Hippocampal formation (tissue), 2 donors: ENCODE data around the gene ACSL4.
"Not testable (repeated sequence)": the region's sequence is repeated elsewhere in the genome, so short reads cannot be mapped to it uniquely, and the experiment has no call there.

ENCODE experiments used
- DNase-seq, 2 donors: peaks; one replicate each; lab custom pipeline; 2025; lab: John Stamatoyannopoulos, UW

ACSL4 gene

GRCh38 chrX:109672239-109672638 is 60.8 kb downstream of the ACSL4 start:
- DNase-seq = no peak

- DNase-seq = not testable (repeated sequence)
Measured at GRCh38 chrX:109671170-109671569, 61.9 kb downstream of the ACSL4 start.

GRCh38 chrX:109667986-109668385 is 65.1 kb downstream of the ACSL4 start:
- no peak for DNase-seq

- DNase-seq = no peak
Measured at GRCh38 chrX:109660435-109661143, 72.5 kb downstream of the ACSL4 start.

GRCh38 chrX:109658391-109658790 is 74.7 kb downstream of the ACSL4 start:
- no peak for DNase-seq

GRCh38 chrX:109657364-109657763 is 75.7 kb downstream of the ACSL4 start:
- not testable (repeated sequence) for DNase-seq

GRCh38 chrX:109656774-109657173 is 76.3 kb downstream of the ACSL4 start:
- no peak for DNase-seq

- no peak for DNase-seq
Measured at GRCh38 chrX:109655502-109656201, 77.4 kb downstream of the ACSL4 start.

- no peak for DNase-seq
Measured at GRCh38 chrX:109654516-109655109, 78.4 kb downstream of the ACSL4 start.

GRCh38 chrX:109644671-109645070 is 88.4 kb downstream of the ACSL4 start:
- DNase-seq = not testable (repeated sequence)

- DNase-seq = no peak
Measured at GRCh38 chrX:109643687-109644086, 89.4 kb downstream of the ACSL4 start.

GRCh38 chrX:109638158-109638557 is 94.9 kb downstream of the ACSL4 start:
- no peak for DNase-seq

- DNase-seq = not testable (repeated sequence)
Measured at GRCh38 chrX:109637477-109637876, 95.6 kb downstream of the ACSL4 start.

- DNase-seq = no peak
Measured at GRCh38 chrX:109635146-109635545, 97.9 kb downstream of the ACSL4 start.

GRCh38 chrX:109632906-109633504 is 100.1 kb downstream of the ACSL4 start:
- peak in 1 of 2 donors; percentile 15 for DNase-seq

GRCh38 chrX:109629310-109629709 is 103.7 kb downstream of the ACSL4 start:
- peak; percentile 2 to 8 for DNase-seq

- no peak for DNase-seq
Measured at GRCh38 chrX:109626637-109627036, 106.4 kb downstream of the ACSL4 start.

- no peak for DNase-seq
Measured at GRCh38 chrX:109624641-109625616, 108.1 kb downstream of the ACSL4 start, which contains the start of gene KCNE5. TSS of gene KCNE5 (minus strand) at chrX:109625172. CDS start at chrX:109625020, 152 bp downstream.

- peak in 1 of 2 donors; percentile 2 for DNase-seq
Measured at GRCh38 chrX:109623997-109624396, 109.1 kb downstream of the ACSL4 start.

- DNase-seq = no peak
Measured at GRCh38 chrX:109622270-109622669, 110.8 kb downstream of the ACSL4 start.

GRCh38 chrX:109619771-109620170 is 113.3 kb downstream of the ACSL4 start:
- DNase-seq = no peak
